ENCODE measurements around the gene FREM1. TPM values are rescaled to one million over a fixed set of nuclear protein-coding genes. Genes with fewer than 3 reads are reported as not detected.

Gene FREM1
- total and polyA plus RNA-seq, 10 of the 15 experiments (the other 5 are each of a cell fraction or from before 2014, with no cell fraction given) = 0.01 to 0.16 (median 0.08) TPM; not detected in 7

GRCh38 chr9:14909601-14909960 is 647 bp downstream of the FREM1 start:
- RAD21 ChIA-PET (ENCODE audit: unreplicated experiment) = no interaction called here
- Histone ChIP-seq H3K4me2 (ENCODE audit: control insufficient read depth, insufficient read depth) (no peak overlapping the region), H3K27ac (ENCODE audit: control insufficient read depth, insufficient read depth) (no peak overlapping the region), H3K4me3 (no peak overlapping the region), H2AFZ (ENCODE audit: control insufficient read depth, low read depth, low read length) (no peak overlapping the region), H3K4me1 (ENCODE audit: control insufficient read depth, insufficient read depth, low read length) (no peaks in the 10 kb centered on the region), H3K79me2 (ENCODE audit: control insufficient read depth, insufficient read depth, low read length) (no peaks in the 10 kb centered on the region), H4K20me1 (ENCODE audit: control insufficient read depth, insufficient read depth) (no peaks in the 10 kb centered on the region), H3K27me3 (replicated peaks in 1 of 2; ENCODE audit: control insufficient read depth in 2 of 2, insufficient read depth in 2 of 2, low read length in 1 of 2) (no peaks in the 10 kb centered on the region; a peak in 1 of 4 replicates), H3K9me3 (replicated peaks; ENCODE audit: control insufficient read depth, insufficient read depth, low read length) (no peaks in the 10 kb centered on the region), H3K36me3 (ENCODE audit: control insufficient read depth in 2 of 2, insufficient read depth in 2 of 2, low read length in 1 of 2) (no peaks in the 10 kb centered on the region), H3K9ac (ENCODE audit: control insufficient read depth, insufficient read depth, low read length) (no peak overlapping the region)
- no TSS peak for BruUV-seq (replicated peaks)
- SMC1A ChIA-PET (ENCODE audit: uncharacterized antibody, unreplicated experiment) = no interaction called here
- FAIRE-seq (no peak), DNase-seq (ENCODE audit: low read depth, low spot score) (no peak), ATAC-seq (no peak)
- intact Hi-C loops (cut with micrococcal nuclease; ENCODE audit: unreplicated experiment) (no loop called here), in situ Hi-C loops (cut with MboI) (no loop called here)
- TF ChIP-seq NFYB (IDR thresholded peaks at IDR 0.05; ENCODE audit: insufficient read depth, low read depth, low read length) (no peak), BHLHE40 (IDR thresholded peaks at IDR 0.05; ENCODE audit: borderline replicate concordance in 1 of 2, low read depth in 2 of 2, low read length in 1 of 2) (no peak), ATF3 (IDR thresholded peaks at IDR 0.05; ENCODE audit: borderline replicate concordance, extremely low read depth, low read depth, low read length) (no peak), POLR2AphosphoS5 (IDR thresholded peaks at IDR 0.05; ENCODE audit: low read length) (no peak), MYC (IDR thresholded peaks at IDR 0.05; ENCODE audit: insufficient read depth, insufficient read length, insufficient replicate concordance, low read length, severe bottlenecking) (no peak), CUX1 (IDR thresholded peaks at IDR 0.05; ENCODE audit: insufficient replicate concordance, low read depth, low read length) (no peak)
- CTCF ChIA-PET = no interaction called here
- POLR2A ChIA-PET = no interaction called here
- 31% methylated on average over 2 of the region's 2 CpGs for WGBS (ENCODE audit: insufficient coverage, insufficient replicate concordance, low lambda C conversion rate, missing lambda C conversion rate)
